ENCODE results near the gene ALG14.

DNA sequence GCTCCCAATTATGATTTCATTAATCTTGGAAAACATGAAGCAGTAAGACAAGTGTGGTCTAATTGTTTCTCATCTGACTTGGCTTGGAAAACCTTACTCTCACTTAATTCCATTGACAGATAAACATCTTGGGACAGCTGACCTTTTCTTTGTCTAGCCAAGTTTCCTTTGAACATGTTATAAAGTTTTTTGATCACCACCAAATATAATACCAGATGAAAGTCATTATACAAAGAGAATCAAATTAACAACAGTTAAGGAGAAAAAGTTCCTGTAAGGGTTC, 50.2 kb downstream of the ALG14 start:
- TF ChIP-seq, protein P1, sequence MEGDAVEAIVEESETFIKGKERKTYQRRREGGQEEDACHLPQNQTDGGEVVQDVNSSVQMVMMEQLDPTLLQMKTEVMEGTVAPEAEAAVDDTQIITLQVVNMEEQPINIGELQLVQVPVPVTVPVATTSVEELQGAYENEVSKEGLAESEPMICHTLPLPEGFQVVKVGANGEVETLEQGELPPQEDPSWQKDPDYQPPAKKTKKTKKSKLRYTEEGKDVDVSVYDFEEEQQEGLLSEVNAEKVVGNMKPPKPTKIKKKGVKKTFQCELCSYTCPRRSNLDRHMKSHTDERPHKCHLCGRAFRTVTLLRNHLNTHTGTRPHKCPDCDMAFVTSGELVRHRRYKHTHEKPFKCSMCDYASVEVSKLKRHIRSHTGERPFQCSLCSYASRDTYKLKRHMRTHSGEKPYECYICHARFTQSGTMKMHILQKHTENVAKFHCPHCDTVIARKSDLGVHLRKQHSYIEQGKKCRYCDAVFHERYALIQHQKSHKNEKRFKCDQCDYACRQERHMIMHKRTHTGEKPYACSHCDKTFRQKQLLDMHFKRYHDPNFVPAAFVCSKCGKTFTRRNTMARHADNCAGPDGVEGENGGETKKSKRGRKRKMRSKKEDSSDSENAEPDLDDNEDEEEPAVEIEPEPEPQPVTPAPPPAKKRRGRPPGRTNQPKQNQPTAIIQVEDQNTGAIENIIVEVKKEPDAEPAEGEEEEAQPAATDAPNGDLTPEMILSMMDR (conservative IDR thresholded peaks at IDR 0.05), result no peak
- TF ChIP-seq ZFX (IDR thresholded peaks at IDR 0.05), result no peak
